ENCODE data around the gene TIAM2. TPM values are rescaled to one million over a fixed set of nuclear protein-coding genes. Genes with fewer than 3 reads are reported as not detected.

Gene TIAM2
- total RNA-seq, 2 donors from 2014 or later = 3.1 to 6.6 TPM

DNA sequence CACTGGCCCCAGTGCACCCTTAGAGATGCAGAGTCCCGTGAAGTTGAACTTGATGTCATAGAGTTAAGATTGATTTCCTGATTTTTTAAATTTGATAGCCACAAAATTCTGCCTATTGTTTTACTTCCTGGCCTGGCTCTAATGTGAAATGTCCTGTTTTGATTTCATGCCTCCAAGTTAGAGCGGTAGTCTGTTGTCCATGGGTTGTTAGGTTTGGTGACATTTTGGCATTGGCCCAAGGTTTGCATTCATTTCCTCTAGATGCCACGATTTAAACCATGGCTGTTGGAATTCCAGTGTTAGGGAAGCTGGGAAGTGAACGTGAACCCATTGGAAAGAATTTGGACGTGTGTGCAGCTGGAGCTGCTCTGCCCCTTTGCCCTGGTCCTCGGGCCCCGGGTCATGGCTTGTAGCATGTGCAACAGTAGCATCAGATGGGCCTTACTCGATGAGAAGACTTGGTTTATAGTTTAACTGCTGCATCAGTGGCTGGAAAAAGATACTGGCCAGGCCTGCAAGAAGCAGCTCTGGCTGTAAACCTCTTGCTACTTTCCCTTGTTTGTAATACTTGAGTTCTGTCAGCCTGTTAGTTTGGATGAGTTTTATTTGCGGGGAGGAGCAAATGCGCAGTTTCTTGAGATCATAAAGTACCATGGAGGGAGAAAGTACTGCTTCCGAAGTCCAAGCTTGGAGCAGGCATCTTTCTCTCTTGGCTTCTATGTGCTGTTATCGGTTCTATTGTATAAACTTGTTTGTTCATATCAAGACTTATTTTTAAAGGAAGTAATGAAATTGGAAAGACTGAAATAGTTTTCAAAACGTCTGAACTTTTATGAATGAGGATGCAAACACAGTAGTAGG, 147.3 kb downstream of the TIAM2 start:
- no peak for ATAC-seq
- no peak for DNase-seq

DNA sequence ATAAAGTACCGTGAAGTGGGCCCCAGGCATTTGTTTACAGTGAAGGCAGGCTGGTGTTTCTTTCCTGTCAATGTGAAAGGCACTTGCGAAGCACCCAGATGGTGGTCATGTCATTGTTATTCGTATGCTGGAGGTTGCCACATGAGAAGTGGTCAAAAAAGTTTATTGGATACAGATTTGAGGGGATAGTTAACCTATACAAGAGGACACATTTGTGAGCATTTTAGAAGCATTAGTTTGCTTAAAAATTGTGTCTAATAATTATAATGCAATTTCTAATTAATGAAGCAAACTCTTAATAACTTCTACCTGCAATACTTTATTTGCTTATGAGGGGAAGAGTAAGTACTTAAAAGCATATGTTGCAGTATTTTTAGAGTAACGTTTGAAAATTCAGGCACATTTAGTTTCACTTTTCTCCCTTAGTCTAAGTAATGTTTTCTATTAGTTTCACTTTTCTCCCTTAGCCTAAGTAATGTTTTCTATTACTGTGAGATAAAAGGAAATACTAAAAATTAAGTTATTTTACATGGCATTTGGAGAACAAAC, 148.0 kb downstream of the TIAM2 start:
- Histone ChIP-seq H3K36me3 (replicated peaks in 1 of 2; ENCODE audit: insufficient read depth in 1 of 2, low read depth in 2 of 2) (no peaks in the 10 kb centered on the region), H3K27me3 (no peaks in the 10 kb centered on the region), H3K9me3 (no peaks in the 10 kb centered on the region), H3K4me3 (no peak overlapping the region), H3K4me1 (peaks cover 12% of the 10 kb centered on the region), H3K27ac (no peak overlapping the region)
- TF ChIP-seq, protein P1, sequence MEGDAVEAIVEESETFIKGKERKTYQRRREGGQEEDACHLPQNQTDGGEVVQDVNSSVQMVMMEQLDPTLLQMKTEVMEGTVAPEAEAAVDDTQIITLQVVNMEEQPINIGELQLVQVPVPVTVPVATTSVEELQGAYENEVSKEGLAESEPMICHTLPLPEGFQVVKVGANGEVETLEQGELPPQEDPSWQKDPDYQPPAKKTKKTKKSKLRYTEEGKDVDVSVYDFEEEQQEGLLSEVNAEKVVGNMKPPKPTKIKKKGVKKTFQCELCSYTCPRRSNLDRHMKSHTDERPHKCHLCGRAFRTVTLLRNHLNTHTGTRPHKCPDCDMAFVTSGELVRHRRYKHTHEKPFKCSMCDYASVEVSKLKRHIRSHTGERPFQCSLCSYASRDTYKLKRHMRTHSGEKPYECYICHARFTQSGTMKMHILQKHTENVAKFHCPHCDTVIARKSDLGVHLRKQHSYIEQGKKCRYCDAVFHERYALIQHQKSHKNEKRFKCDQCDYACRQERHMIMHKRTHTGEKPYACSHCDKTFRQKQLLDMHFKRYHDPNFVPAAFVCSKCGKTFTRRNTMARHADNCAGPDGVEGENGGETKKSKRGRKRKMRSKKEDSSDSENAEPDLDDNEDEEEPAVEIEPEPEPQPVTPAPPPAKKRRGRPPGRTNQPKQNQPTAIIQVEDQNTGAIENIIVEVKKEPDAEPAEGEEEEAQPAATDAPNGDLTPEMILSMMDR (IDR thresholded peaks at IDR 0.05) = no peak
- TF ChIP-seq POLR2A (IDR thresholded peaks at IDR 0.05) = no peak
- ATAC-seq = no peak
- WGBS, 2 donors = 46 to 63% methylated on average over 4 of the region's 4 CpGs
- no peak for DNase-seq
- intact Hi-C loops (cut with DNase I) = no loop called here

More for the DNA sequence above, 147.3 kb downstream of the TIAM2 start:
- H3K4me3 ChIP-seq = no peak overlapping the region
- 63 to 72% methylated on average over 13 of the region's 13 CpGs for WGBS, 2 donors
- no peak for TF ChIP-seq POLR2A (IDR thresholded peaks at IDR 0.05)
- TF ChIP-seq, protein P1 (IDR thresholded peaks at IDR 0.05) = no peak
- no peak overlapping the region for H3K27ac ChIP-seq
- H3K36me3 ChIP-seq (replicated peaks in 1 of 2; ENCODE audit: insufficient read depth in 1 of 2, low read depth in 2 of 2) = no peaks in the 10 kb centered on the region
- peaks cover 12% of the 10 kb centered on the region for H3K4me1 ChIP-seq
- no peaks in the 10 kb centered on the region for H3K27me3 ChIP-seq
- no peaks in the 10 kb centered on the region for H3K9me3 ChIP-seq
- intact Hi-C loops (cut with DNase I) = no loop called here

DNA sequence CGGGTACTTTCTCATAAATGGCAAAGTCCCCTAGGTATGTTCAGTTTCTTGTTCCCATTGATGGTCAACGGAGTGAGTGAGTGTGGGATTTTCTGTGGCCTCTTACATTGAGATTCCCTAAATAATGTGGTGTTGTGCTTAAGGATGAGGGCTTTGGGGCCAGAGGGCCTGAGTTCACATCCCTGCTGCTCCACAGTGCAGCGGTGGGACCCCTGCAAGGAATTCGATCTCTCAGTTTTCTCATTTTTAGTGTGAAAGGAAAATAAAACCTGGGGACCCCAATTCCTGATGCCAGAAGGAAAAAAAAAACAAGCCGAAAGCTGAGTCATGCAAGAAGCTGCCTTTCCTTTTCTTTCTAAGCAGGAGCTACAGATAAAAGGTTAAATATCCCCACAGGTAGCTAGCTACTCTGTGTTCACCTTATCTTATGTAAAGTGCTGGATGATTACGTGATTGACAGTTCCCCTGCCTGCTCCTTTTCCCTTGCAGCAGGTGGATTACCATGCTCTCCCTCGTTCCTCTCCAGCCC, 148.5 kb downstream of the TIAM2 start:
- WGBS, 2 donors = 55 to 62% methylated on average over 7 of the region's 7 CpGs
- no peak for DNase-seq
- intact Hi-C loops (cut with DNase I) = no loop called here

DNA sequence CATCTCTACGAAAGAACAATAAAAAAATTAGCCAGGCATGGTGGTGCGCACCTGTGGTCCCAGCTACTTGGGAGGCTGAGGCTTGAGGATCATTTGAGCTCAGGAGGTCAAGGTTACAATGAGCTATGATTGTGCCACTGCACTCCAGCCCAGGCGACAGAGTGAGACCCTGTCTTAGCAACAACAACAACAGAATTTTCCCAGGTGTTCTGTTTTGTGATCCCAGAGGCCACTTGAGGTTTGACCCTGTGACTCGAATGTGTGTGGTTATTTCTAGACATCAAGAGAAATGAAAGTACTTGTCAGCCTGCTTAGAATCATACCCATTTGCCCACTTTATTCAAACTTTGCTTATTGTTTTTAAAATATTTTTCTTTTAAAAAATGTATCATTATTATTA, 151.1 kb downstream of the TIAM2 start:
- no peak overlapping the region for H3K27ac ChIP-seq
- 67 to 86% methylated on average over 4 of the region's 4 CpGs for WGBS, 2 donors
- intact Hi-C loops (cut with DNase I) = no loop called here

More for the DNA sequence above, 148.5 kb downstream of the TIAM2 start:
- TF ChIP-seq, protein P1 (IDR thresholded peaks at IDR 0.05) = no peak
- TF ChIP-seq POLR2A (IDR thresholded peaks at IDR 0.05) = no peak
- no peak overlapping the region for H3K4me3 ChIP-seq
- H3K4me1 ChIP-seq = peaks cover 12% of the 10 kb centered on the region
- H3K36me3 ChIP-seq (replicated peaks in 1 of 2; ENCODE audit: insufficient read depth in 1 of 2, low read depth in 2 of 2) = no peaks in the 10 kb centered on the region
- no peaks in the 10 kb centered on the region for H3K9me3 ChIP-seq
- no peak for ATAC-seq
- H3K27me3 ChIP-seq = no peaks in the 10 kb centered on the region
- no peak overlapping the region for H3K27ac ChIP-seq

More for the DNA sequence above, 151.1 kb downstream of the TIAM2 start:
- Histone ChIP-seq H3K4me1 (peaks cover 12% of the 10 kb centered on the region), H3K9me3 (no peaks in the 10 kb centered on the region), H3K4me3 (no peak overlapping the region), H3K36me3 (replicated peaks in 1 of 2; ENCODE audit: insufficient read depth in 1 of 2, low read depth in 2 of 2) (no peaks in the 10 kb centered on the region), H3K27me3 (no peaks in the 10 kb centered on the region)
- DNase-seq (no peak), ATAC-seq (no peak)
- TF ChIP-seq, protein P1 (IDR thresholded peaks at IDR 0.05) = no peak
- TF ChIP-seq POLR2A (IDR thresholded peaks at IDR 0.05) = no peak
